A673 (cell line): ENCODE measurements around the gene CEP164. TPM values are rescaled to one million over a fixed set of nuclear protein-coding genes. Genes with fewer than 3 reads are reported as not detected.

Experiments
- BruUV-seq: library from RNA; stranded (reverse); fragments of 400-500 nt; replicated peaks from 2 replicates; lab custom pipeline; 2021; lab: Mats Ljungman, UMichigan
- CTCF ChIA-PET: fragments of 300-600 bp; sonication (Branson Sonifier 250); formaldehyde crosslinking; loops from one replicate; lab custom pipeline; 2022; ENCODE audit warnings: antibody characterized with exemption; lab: Charles Lee
- POLR2A ChIA-PET: fragments of 300-600 bp; sonication (Branson Sonifier 250); formaldehyde crosslinking; loops from one replicate; lab custom pipeline; 2022; ENCODE audit warnings: antibody characterized with exemption; ENCODE audit not compliant: low non-redundant PET; lab: Charles Lee
- DNase-seq: peaks from one replicate; pipeline ENCODE4 v3.0.0-alpha.2; 2015; ENCODE audit warnings: low spot score
- H3K27ac ChIP-seq: fragments of 200-600 bp; sonication (generic); 2 replicates; pipeline ENCODE4 v1.5.1; 2016; ENCODE audit warnings: mixed run types, low read depth, mild to moderate bottlenecking, mixed read lengths, antibody characterized with exemption, low read length; ENCODE audit not compliant: poor library complexity, severe bottlenecking
- H3K27me3 ChIP-seq: fragments of 200-600 bp; sonication (generic); replicated peaks from 2 replicates; pipeline ENCODE4 v1.6.1; 2017; ENCODE audit warnings: mixed run types, low read depth, mild to moderate bottlenecking, mixed read lengths, antibody characterized with exemption, low read length; ENCODE audit not compliant: insufficient read depth, poor library complexity
- H3K36me3 ChIP-seq: fragments of 200-600 bp; sonication (generic); 2 replicates; pipeline ENCODE4 v1.6.1; 2016; ENCODE audit warnings: mixed run types, mild to moderate bottlenecking, mixed read lengths, antibody characterized with exemption, low read length; ENCODE audit not compliant: insufficient read depth, poor library complexity, severe bottlenecking
- H3K4me1 ChIP-seq: fragments of 200-600 bp; sonication (generic); 2 replicates; pipeline ENCODE4 v1.6.1; 2017; ENCODE audit warnings: mixed run types, mild to moderate bottlenecking, mixed read lengths, antibody characterized with exemption, low read length; ENCODE audit not compliant: insufficient read depth, poor library complexity, severe bottlenecking
- H3K4me3 ChIP-seq: fragments of 200-600 bp; sonication (generic); 2 replicates; pipeline ENCODE4 v1.5.1; 2016; ENCODE audit warnings: low read depth, mixed run types, mild to moderate bottlenecking, mixed read lengths, low read length; ENCODE audit not compliant: poor library complexity, severe bottlenecking
- H3K9me3 ChIP-seq: fragments of 200-600 bp; sonication (generic); 2 replicates; pipeline ENCODE4 v1.6.1; 2016; ENCODE audit warnings: mixed run types, low read depth, mild to moderate bottlenecking, mixed read lengths, antibody characterized with exemption, low read length; ENCODE audit not compliant: poor library complexity, severe bottlenecking
- EZH2 ChIP-seq: fragments of 200-600 bp; sonication (generic); IDR thresholded peaks from 2 replicates; pipeline ENCODE4 v1.6.1; 2017; ENCODE audit warnings: borderline replicate concordance, low read depth, mild to moderate bottlenecking, mixed read lengths, antibody characterized with exemption, low read length; ENCODE audit not compliant: poor library complexity, severe bottlenecking
- intact Hi-C: fragments of 100-400 bp; cut with micrococcal nuclease; formaldehyde crosslinking; loops from one replicate; pipeline ENCODE4 v1.10.0; 2022; ENCODE audit not compliant: unreplicated experiment
- total RNA-seq: library from RNA; stranded (reverse); gene quantifications from 2 replicates; pipeline ENCODE4 v1.2.3, GENCODE V29; 2021
- TF ChIP-seq, protein P1 (sequence below): fragments of 300-800, 200-600 bp; sonication (generic); conservative IDR thresholded peaks from 2 replicates; pipeline ENCODE4 v1.5.1; 2017; ENCODE audit warnings: low read depth, mild to moderate bottlenecking, antibody characterized with exemption, low read length, moderate library complexity, mixed read lengths

The CEP164 gene
- total RNA-seq, 1 experiment from 2014 or later = 39.4 TPM

DNA sequence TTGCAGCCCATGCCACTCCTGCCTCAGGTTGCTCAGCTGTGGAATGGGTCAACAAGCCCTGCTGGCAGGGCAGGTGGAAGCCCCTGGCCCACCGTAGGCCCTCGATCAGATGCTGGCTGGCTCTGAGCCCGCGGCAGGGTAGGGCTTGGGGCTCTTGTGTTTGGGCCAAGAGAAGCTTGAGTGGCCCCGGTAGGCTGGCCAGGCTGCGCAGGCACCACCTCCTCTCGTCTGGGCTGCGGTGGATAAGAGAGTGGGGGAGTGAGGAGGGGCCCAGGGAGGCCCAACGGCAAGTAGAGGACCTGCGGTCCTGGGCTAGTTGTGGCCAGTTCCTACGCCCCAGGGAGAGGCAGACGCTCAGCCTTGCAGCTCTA is 115.2 kb downstream of the CEP164 start:
- DNase-seq = no peak
- Histone ChIP-seq H3K4me1 (no peaks in the 10 kb centered on the region), H3K4me3 (no peak overlapping the region), H3K36me3 (no peaks in the 10 kb centered on the region), H3K27ac (no peak overlapping the region), H3K27me3 (peaks cover 4% of the 10 kb centered on the region), H3K9me3 (no peaks in the 10 kb centered on the region)
- intact Hi-C loops = loop anchor here (5.0 kb wide), 1 partner anchor 154 kb away; no protein-coding TSS in a partner anchor
- TF ChIP-seq, protein P1, sequence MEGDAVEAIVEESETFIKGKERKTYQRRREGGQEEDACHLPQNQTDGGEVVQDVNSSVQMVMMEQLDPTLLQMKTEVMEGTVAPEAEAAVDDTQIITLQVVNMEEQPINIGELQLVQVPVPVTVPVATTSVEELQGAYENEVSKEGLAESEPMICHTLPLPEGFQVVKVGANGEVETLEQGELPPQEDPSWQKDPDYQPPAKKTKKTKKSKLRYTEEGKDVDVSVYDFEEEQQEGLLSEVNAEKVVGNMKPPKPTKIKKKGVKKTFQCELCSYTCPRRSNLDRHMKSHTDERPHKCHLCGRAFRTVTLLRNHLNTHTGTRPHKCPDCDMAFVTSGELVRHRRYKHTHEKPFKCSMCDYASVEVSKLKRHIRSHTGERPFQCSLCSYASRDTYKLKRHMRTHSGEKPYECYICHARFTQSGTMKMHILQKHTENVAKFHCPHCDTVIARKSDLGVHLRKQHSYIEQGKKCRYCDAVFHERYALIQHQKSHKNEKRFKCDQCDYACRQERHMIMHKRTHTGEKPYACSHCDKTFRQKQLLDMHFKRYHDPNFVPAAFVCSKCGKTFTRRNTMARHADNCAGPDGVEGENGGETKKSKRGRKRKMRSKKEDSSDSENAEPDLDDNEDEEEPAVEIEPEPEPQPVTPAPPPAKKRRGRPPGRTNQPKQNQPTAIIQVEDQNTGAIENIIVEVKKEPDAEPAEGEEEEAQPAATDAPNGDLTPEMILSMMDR = no peak
- no peak for TF ChIP-seq EZH2
- CTCF ChIA-PET = interaction anchor here (0.7 kb wide), 1 partner anchor 16 kb away, joined by 3 read pairs; no protein-coding TSS in a partner anchor
- no TSS peak for BruUV-seq
- POLR2A ChIA-PET = no interaction called here

DNA sequence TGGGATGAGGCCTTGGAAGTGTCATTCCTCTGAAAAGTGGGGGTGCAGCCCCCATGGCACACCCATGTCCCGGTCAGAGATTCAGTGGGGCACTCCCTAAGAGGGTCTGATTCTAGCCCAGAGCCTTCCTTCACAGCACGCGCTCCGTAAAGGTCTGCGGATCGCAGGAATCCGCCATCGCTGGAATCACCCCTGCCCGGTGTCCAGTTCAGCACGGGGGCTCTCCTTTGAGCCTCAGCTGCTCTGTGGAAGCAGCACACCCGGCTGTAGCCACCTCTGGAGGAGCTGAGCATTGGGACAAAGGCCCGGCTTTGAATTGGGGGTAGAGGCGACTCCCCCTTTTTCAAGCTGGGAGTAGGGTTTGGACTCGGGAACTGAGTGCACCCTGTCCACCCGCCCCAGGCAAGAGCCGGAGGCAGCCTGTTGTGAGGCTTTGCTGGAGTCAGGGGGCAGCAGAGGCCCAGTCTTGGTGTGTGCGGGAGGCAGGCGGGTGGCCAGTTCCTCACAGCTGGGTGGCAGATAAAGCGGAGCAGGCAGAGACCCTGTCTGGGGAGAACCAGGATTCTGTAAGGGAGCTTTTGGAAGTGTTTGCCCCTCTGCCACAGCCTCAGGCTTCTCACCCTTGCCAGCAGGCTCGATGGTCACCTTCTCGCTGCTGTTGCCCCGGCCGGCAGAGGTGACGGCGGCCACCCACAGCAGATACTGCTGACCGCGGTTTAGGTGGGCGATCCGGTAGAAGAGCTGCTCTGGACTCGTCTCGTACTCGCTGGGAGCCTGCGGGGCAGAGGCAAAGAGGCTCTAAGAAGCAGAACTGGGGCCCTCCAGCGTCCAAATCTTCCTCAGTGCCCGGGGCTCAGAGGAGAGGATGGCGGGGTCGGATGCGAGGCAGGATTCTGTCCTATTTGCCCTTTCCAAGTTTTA is 115.9 kb downstream of the CEP164 start:
- TF ChIP-seq EZH2 = no peak
- TF ChIP-seq, protein P1 = peak; percentile 50
- ChIA-PET CTCF (interaction anchor here (1.6 kb wide), 1 partner anchor 17 kb away, joined by 5 read pairs; no protein-coding TSS in a partner anchor), POLR2A (no interaction called here)
- H3K27me3 ChIP-seq = peaks cover 4% of the 10 kb centered on the region
- peak; percentile 31 for DNase-seq
- H3K4me1 ChIP-seq = no peaks in the 10 kb centered on the region
- no peaks in the 10 kb centered on the region for H3K9me3 ChIP-seq
- intact Hi-C loops = loop anchor here (5.0 kb wide), 1 partner anchor 154 kb away; no protein-coding TSS in a partner anchor
- no peaks in the 10 kb centered on the region for H3K36me3 ChIP-seq
- BruUV-seq = no TSS peak
- no peak overlapping the region for H3K4me3 ChIP-seq
- no peak overlapping the region for H3K27ac ChIP-seq

- CTCF ChIA-PET = interaction anchor here (1.6 kb wide), 1 partner anchor 18 kb away, joined by 5 read pairs; no protein-coding TSS in a partner anchor
- no peaks in the 10 kb centered on the region for H3K36me3 ChIP-seq
- no peaks in the 10 kb centered on the region for H3K4me1 ChIP-seq
- DNase-seq = no peak
- intact Hi-C loops = loop anchor here (5.0 kb wide), 1 partner anchor 153 kb away; no protein-coding TSS in a partner anchor
- H3K9me3 ChIP-seq = no peaks in the 10 kb centered on the region
- no peak overlapping the region for H3K27ac ChIP-seq
- TF ChIP-seq EZH2 = no peak
- TF ChIP-seq, protein P1 = no peak
- POLR2A ChIA-PET = no interaction called here
- no peak overlapping the region for H3K4me3 ChIP-seq
- peaks cover 4% of the 10 kb centered on the region for H3K27me3 ChIP-seq
- no TSS peak for BruUV-seq
Observed at GRCh38 chr11:117444256-117444655, 116.6 kb downstream of the CEP164 start.
